Mammary epithelial cell (primary cell): ENCODE data around the gene DUOX2.

ENCODE experiments used
- CTCF ChIP-seq, 2 donors: IDR thresholded peaks in 1 of 2; conservative IDR thresholded peaks in 1 of 2; 2 replicates each; pipeline ENCODE4 v1.5.1; 2011 to 2012; ENCODE audit warnings: inconsistent platforms in 2 of 2, low read length in 2 of 2, mild to moderate bottlenecking in 2 of 2, control low read depth in 1 of 2, low read depth in 1 of 2; ENCODE audit not compliant: insufficient read depth in 1 of 2; ENCODE audit errors: extremely low read depth in 1 of 2
- EZH2 ChIP-seq: IDR thresholded peaks from 2 replicates; pipeline ENCODE4 v1.6.1; 2012; ENCODE audit warnings: low read length, inconsistent platforms, borderline replicate concordance

GRCh38 chr15:45140557-45141250, 26.7 kb upstream of the DUOX2 start:
- no peak for TF ChIP-seq CTCF (conservative IDR thresholded peaks at IDR 0.05 in 1 of 2, IDR thresholded peaks at IDR 0.05 in 1 of 2; ENCODE audit: extremely low read depth in 1 of 2, insufficient read depth in 1 of 2, low read depth in 1 of 2, low read length in 2 of 2)
- no peak for TF ChIP-seq EZH2
